Activated CD8-positive, alpha-beta memory T cell treated with anti-CD3 and anti-CD28 coated beads, Interleukin-2, amount 50 U/mL, for 1 hour (primary cell): ENCODE measurements around the gene RNF146.
"Not testable (repeated sequence)": the region's sequence is repeated elsewhere in the genome, so short reads cannot be mapped to it uniquely, and the experiment has no call there.

ENCODE experiments used
- DNase-seq: peaks from one replicate; pipeline ENCODE4 v3.0.0-alpha.2; 2020; ENCODE audit errors: extremely low read depth

Gene RNF146

DNA sequence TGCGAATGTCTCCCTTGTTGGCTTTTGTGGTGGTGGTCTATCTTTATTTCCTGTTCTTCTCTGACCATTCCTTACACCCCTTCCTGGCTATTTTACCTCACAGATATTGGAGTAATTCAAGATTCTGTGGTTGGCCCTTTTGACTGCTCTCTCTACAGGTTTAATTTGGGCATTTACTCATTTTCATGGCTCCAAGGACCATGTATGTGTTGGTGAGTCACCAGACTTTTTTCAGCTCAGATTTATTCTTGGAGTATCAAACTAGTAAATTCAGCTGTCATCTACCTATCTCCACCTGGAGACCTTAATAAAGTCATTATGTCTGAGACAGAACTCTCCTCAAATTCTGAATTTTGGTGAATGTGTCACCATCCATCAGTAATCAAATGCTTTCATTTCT, 15.5 kb downstream of the RNF146 start:
- DNase-seq, result no peak

DNA sequence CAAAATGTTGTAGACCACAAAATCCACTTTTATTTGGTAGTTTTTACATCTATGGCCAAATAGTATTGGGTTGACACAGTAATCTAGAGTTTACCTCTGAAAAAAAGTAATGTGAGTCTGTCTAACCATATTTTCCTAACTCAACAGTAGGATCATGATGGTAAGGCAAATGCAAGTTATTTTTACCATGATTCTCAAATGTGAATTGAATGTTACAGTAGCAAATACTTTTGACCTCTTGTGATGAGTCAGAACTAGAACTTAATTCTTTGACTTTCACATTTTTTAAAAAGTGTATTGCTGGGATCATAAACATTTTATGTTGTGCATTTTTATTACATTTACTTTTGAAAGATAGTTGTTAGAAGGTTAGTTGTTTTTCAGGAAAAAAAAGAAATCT, 22.0 kb downstream of the RNF146 start:
- no peak for DNase-seq

DNA sequence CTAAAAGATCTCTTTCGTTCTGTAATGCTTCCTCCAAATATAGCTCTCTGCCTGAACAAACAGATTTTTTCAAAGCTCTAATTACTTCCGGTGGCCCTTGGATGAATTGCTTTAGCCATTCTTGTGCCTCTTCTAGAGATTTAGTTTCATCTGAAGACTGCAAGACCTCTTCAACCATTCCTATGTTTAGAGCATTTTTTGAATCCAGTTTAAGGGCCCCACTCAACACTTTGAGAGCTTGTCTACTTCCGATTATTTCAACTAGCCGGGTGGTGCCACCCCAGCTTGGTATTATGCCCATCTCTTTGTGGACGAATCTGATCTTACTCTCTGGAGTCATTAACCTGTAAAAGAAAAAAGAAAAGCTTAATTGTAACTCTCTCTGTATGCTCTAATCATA, 23.3 kb downstream of the RNF146 start:
- no peak for DNase-seq

DNA sequence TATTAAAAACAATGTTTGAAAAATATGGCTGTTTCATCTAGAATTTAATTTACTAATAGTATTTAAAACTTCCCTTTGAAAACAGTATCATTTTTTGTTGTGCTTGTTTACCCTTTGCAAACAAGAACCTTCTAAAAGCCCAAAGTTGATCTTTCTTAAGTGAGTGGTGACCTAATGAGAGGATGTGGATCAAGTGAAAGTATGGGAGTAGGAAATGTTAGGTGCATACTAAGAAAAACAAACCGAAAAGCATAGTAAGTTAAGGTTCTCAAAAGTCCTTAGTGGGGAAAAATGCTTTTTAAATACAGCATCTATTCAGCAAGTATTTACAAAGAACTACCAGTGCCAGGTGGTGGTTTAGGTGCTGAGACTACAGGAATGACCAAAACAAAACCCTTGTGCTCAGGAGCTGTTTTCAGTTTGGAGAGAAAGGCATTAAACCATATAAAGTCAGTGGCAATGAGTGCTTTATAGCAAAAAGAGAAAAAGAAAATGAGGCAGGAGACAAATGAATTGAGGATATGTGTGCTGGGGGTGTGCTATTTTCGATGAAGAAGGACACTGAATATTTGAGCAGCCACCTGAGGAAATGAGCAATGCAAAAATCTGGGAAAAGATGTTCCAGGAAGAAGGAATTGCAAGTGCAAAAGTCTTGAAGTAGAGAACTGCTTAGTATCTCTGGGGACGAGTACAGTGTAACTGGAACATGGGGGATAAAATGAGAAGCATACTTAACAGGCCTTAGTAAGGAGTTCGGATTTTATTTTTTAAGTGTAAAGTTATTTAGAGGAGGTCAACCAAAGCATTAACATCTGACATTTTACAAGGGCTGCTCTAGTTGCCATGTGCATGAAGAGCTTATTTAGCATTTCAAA, 24.0 kb downstream of the RNF146 start:
- no peak for DNase-seq

DNA sequence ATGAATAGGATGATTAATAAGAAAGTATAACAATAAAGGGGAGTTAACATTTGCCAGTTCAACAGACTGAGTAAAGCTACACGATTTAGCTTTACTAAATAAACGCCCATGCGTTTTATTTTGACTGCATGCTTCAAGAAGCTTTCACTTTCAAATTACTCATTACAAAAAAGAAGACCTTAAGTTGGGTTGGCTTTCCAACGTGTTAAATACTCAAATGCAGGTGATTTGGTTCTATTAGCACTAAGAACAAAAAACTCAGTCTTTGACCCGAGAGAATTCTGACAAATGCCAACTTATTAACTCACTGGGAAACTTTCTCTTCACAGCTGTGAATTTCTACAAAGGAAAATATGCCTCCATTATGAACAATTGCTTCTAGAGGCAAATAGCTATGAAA, 24.8 kb downstream of the RNF146 start:
- no peak for DNase-seq

DNA sequence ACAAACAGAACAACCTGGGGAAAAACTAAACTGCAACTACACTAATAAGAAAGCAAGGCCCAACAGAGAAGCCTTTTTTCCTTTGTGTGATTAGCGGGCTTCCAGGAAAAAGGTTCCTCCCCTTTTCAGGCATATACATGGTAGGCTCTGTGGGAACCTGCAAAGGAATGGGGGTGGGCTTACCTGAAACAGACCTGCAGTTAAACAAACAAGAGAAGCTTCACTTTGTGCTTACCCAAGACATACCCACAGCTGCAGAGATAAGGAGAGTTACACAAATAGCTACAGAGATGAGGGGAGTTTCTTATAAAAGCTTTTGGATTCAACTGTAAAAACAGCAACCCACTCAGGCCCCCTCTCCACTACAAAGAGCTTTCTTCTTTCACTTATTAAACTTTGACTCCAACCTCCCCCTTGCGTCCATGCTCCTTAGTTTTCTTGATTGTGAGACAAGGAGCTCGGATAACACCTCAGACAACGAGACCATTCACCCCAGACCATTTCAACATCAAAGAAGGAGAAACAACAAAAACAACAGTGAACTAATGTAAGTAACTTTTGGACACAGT, 30.9 kb downstream of the RNF146 start:
- no peak for DNase-seq

DNA sequence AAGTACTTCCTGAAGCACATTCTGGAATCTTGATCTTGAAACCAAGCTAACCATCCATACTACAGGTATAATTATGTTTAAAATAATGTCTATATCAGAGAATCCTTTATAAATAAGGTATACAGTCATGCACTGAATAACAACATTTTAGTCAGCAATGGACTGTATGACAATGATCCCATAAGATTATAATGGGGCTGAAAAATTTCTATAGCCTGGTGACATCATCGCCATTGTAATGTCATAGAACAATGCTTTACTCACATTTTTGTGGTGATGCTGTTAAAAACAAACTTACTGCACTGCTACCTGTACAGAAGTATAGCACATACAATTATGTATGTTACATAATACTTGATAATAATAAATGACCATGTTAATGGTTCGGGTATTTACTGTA, 31.8 kb downstream of the RNF146 start:
- no peak for DNase-seq

DNA sequence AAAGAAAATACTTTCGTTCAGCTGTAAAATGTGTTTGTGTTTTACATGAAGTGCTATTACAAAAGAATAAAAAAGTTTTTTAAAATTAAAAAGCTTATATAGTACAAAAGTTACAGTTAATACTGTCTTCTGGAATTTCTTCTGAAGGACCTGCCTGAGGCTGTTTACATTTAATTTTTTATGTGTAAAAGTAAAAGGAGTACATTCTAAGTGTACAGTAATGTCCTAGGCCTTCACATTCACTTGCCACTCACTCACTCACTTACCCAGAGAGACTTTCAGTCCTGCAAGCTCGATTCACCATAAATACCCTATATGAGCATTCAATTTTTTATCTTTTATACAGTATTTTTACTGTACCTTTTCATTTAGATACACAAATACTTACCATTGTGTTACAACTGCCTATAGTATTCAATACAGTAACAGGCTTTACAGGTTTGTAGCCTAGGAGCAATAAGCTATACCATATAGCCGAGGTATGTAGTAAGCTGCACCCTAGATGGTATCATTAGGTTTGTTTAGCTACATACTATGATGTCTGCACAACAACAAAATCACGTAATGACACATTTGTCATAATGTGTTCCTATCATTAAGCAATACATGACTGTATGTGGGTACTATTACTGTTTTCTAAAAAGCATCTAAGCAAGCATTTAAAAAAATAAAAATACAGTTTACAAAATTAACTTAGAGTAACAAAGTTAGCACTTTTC, 33.0 kb downstream of the RNF146 start:
- no peak for DNase-seq

DNA sequence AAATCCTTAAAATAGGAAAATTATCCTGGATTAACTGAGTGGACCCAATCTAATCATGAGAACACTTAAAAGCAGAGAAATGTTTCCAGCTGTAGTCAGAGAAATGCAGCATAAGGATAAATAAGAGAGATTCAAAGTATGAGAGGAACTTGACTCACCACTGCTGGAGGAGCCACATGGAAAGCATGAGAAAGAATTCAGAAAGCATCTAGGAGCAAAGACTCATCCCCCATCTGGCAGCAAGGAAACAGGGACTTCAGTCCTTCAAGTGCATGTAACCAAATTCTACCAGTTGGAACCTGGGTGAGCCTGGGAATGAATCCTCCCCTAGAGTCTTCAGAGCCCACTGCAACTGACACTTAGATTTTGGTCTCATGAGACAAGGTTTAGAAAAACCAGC, 33.7 kb downstream of the RNF146 start:
- no peak for DNase-seq

DNA sequence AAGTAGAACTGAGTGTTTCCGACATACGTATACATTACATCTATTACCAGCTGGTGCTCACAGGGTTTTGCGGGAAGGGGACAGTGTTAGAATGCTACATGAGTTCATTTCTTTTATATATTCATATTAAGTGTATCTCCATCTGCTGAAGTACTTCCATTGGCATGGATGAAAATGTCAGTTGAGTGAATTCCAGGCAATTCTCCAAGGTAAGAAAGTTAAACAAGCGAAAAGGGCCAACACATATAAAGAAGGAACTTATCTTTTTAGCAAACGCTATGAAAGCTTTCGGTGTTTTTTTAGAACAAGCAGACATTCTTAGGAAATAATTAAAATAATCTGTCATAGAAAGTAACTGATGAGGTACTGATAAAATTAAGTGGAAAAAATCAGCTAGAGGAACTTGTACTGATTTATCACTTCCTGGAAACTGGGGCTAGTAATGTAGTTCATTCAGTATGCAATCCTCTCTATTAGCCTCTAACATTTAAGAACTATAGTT, 34.6 kb downstream of the RNF146 start:
- no peak for DNase-seq

DNA sequence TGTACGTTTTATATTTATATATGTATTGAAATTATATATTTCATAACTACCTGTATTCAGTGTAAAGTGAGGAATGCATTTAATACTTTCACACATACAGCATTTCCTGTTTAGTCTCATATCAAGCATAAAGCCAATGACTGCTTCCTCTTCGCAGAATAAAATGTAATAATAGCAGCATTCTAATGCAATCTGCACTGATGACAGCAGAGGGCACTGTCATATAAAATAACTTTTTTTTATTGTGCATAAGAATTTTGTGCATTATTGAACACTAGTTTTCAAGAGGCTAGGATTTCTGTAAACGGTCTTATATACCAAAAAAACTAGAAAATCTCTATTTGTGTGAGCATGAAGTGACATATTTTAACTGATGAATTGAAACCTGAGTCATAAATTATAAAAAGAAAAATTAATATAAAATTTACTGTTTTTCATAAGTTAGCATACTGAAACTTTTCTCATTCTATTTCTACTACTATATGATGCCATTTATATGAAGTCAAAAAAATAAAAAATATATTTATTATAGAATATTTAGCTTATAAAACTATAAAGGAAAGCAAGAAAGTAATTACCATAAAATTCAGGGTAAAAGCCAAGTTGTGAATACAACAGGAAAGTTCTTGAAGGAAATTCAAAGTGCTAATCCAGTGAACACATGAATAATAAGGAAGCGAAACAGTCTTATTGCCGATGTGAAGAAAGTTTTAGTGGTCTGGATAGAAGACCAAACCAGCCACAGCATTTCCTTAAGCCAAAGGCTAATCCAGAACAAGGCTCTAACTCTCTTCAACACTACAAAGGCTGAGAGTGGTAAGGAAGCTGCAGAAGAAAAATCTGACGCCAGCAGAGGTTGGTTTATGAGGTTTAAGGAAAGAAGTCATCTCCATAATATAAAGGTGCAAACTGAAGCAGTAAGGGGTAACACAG, 36.3 kb downstream of the RNF146 start:
- no peak for DNase-seq

DNA sequence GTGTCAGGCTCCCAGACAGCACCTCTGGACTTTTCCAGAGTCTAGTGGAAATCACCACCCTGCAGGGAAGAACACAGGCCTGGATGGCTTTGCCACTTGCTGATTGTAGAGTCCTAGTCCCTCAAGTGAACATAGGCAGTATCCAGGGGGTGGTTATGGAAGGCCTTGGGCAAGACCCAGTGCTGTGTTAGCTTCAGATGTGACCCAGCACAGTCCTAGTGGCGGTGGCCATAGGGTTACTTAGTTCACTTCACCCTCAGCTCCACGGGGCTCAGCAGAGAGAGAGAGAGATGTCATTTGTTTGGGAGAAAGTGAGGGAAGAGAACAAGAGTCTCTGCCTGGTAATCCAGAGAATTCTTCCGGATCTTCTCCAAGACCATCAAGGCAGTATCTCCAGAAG, 37.3 kb downstream of the RNF146 start:
- DNase-seq, result no peak

DNA sequence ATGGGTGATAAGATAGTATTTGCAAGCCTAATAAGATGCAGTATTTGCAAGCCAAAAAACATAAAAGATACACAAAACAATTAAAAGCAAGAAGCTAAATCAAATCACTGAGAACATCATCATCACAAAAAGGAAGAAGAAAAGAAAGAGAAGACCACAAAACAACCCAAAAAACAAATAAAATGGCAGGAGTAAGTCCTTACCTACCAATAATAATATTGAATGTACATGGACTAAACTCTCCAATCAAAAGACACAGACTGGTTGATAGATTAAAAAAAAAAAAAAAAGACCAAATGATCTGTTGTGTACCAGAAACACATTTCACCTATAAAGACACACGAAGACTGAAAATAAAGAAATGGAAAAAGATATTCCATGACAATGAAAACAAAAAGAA, 39.1 kb downstream of the RNF146 start:
- DNase-seq, result no peak

DNA sequence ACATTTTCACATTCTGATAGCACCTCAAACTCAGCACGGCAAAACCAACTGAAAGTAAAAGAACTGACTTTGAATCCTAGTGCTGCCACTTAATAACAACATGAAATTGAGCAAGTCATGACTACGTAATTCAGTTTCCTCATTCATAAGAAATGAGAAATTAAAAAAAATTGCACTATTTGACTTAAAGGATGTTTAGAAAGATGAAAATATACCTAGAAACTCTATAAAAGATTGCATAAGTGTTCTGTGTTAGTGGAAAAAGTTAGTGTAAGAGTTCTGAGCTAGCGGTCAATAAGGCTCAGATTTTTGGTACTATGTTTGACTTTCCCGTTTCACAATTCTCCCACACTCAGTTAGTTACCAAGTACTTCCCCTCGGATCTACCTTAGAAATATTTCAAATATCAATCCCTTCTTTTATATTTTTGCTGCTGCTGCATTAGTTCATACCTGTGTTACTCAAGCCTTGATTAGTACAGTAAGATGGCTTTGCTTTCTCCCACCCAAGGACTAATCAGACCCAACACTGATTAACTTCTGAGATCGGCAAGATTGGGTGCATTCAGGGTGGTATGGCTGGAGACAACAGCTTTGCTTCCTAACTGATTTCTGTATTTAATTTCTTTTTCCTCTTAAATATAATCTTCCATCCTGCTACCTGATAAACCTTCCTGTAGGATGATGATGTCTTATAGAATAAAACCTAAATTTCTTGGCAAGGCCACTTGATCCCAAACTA, 50.9 kb downstream of the RNF146 start:
- no peak for DNase-seq

DNA sequence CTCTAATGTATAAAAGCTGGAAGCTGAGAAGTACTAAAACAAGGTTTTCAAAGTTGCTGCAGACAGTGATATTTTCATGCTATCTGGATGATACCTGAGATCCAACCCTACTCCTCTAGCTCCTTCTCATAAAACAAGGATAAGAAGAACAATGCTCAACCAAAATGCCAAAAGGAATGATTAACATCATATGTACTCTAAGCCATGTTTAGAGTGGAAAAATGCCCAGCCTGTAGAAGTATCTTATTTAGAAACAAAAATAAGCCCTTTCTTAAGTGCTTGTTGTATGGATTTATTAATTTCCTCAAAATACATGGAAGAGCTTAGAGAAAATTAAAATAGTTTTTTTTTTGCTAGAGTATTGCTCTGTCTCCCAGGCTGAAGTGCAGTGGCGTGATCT, 53.0 kb downstream of the RNF146 start:
- no peak for DNase-seq

DNA sequence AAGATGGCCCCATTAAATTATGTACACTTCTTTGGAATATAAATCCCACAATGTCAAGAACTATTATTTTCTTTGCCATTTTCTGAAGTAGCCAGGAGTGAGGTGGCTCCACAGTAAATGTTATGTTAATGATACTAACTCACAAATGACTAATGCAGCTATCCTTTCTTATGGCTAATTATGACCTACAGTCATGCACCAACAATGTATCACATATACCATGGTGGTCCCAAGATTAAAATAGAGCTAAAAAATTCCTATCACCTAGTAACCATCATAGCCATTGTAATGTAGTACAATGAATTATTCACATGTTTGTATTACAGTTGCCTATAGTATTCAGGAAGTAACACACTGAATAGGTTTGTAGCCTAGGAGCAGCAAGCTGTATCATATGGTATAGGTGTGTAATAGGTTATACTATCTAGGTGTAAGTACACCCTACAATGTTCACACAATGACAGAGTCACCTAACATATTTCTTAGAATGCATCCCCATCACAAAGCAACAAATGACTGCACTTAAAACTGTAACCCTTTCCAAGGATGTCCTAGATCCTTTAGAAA, 61.5 kb downstream of the RNF146 start:
- no peak for DNase-seq

DNA sequence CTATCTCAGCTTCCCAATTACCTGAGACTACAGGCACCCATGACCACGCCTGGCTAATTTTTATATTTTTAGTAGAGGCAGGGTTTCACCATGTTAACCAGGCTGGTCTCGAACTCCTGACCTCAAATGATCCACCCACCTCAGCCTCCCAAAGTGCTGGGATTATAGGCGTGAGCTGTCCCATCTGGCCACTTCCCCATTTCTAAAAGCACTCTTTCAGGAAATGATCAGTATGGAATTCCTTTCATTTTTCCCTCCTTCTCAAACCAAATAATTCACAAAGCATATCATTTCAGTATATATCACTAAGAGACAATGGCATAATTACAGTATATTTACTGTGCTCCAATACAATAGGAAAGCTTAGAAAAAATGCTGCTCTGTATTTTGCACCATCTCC, 64.6 kb downstream of the RNF146 start:
- DNase-seq, result not testable (repeated sequence)

DNA sequence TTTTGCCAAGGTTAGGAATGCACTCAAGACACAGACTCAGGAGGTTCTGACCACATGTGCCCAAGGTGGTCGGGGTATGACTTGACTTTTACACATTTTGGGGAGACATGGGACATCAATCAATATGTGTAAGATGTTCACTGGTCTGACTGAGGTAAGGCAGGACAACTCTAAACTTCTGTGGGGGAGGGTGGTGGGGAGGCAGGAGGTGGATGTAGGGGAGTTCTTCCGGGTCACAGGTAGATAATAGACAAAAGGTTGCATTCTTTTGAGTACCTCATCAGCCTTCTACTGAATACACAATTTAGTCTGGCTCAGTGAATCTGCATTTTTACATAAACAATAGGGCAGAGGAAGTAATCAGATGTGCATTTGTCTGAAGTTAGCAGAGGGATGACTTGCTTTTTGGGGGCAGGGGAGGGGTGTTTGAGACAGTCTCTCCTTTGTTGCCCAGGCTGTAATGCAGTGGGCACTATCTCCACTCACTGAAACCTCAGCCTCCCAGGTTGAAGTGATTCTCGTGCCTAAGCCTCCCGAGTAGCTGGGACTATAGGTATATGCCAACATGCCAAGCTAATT, 65.8 kb downstream of the RNF146 start:
- no peak for DNase-seq
